Measurements from ENCODE around the gene LRRC31.

Gene LRRC31

DNA sequence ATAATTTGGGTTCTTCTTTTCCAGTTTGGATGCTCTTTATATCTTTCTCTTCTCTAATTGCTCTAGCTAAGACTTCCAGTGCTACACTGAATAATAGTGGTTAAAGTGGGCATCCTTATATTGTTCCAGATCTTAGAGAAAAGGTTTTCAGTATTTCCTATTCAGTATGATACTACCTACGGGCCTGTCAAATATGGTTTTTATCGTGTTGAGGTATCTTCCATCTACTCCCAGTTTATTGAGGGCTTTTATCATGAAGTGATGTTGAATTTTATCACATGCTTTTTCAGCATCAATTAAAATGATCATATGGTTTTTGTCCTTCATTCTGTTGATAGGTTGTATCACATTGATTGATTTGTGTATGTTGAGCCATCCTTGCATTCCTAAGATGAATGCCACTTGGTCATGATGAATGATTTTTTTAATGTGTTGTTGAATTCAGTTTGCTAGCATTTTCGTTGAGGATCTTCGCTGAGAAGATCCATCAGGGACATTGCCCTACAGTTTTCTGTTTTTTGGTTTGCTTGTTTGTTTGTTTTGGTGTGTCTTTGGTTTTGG lies 54.1 kb downstream of the LRRC31 start:
- no peak overlapping the region for H3K27ac ChIP-seq
- no peak for TF ChIP-seq CTCF (conservative IDR thresholded peaks at IDR 0.05)

DNA sequence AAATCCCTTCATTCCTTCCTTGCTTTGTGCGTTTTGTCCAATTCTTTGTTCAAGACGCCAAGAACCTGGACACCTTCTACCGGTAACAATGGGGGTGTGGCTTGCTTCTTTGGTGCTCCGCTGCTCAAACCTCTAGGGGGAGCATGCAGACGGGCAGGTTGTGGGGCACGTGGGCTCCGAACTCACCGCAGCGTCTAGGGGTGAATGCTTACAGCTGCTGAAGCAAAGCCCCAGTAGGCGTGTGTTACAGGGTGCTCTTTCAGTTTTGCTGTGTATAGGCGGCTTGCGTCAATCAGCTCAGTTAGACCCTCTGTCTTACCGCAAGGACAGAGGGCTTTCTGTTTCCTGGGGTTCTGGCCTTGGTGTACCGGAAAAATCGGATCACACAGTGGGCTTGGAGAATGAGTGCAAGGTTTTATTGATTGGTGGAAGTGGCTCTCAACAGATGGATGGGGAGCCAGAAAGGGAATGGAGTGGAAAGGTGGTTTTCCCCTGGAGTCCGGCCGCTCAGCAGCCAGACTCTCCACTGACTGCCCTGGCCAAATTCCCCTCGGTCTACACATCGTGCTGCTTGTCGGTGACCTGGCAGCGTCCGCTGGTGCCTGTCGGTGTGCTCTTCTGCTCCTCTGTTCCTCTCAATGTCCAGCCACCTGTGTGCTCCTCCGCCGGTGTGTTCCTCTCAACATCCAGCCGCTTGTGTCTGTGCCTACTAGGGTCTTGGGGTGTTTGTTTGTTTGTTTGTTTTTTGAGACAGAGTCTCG lies 55.8 kb downstream of the LRRC31 start:
- 0 out of 2 replicates have a peak, but pooled peaks have one; percentile 8 for TF ChIP-seq CTCF (conservative IDR thresholded peaks at IDR 0.05)
- no peak overlapping the region for H3K27ac ChIP-seq

- TF ChIP-seq CTCF (conservative IDR thresholded peaks at IDR 0.05), result no peak
- H3K27ac ChIP-seq, result no peak overlapping the region
Observed at GRCh38 chr3:169813278-169813677, 56.5 kb downstream of the LRRC31 start.

GRCh38 chr3:169812332-169813235 lies 57.2 kb downstream of the LRRC31 start, which contains the start of the genes LRRC34 and LRRIQ4:
Gene LRRC34, minus strand, starts transcription at chr3:169812904. Its CDS starts 356 bp downstream, at chr3:169812548.
Gene LRRIQ4, plus strand, starts transcription at chr3:169812870. Its CDS starts 9,052 bp downstream, at chr3:169821922.
- H3K27ac ChIP-seq, result peak within 1 kb of the TSS; percentile 58; the same call in 1 of the 2 replicates

GRCh38 chr3:169811631-169812331 lies 58.0 kb downstream of the LRRC31 start:
- H3K27ac ChIP-seq, result peak overlapping the region; percentile 58; the same call in 1 of the 2 replicates
- no peak for TF ChIP-seq CTCF (conservative IDR thresholded peaks at IDR 0.05)

More at GRCh38 chr3:169812332-169813235, 57.2 kb downstream of the LRRC31 start, which contains the start of the genes LRRC34 and LRRIQ4:
- 0 out of 2 replicates have a peak, but pooled peaks have one; percentile 4 for TF ChIP-seq CTCF (conservative IDR thresholded peaks at IDR 0.05)

DNA sequence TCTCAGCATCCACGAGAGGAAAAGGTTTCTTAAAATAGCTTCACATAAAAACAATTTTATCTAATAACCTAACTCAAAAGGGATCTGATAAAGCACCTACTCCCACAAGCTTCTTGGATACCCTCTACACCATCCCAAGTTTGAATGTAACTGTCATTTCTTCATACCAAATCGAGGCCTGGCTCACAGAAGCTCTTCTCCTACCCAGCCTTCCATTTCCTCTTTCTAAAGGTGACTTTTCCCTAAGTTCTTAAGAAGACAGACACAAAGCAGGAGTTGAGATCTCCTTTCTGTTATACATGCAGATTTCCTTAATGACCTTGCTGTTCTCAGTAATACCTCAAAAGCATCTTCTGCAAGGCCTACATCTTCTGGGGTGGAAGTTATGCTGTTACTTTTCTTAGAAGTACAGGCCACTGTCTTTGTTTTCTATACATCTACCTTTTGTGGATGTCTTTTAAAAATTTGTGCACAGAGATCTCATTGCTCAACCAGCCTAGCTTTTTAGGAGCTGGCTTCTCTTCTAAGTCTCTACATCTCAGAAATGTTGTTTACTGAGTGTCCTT lies 60.4 kb downstream of the LRRC31 start:
- TF ChIP-seq CTCF (conservative IDR thresholded peaks at IDR 0.05), result no peak
- H3K27ac ChIP-seq, result no peak overlapping the region

All from VCaP (cell line).